ENCODE data around the gene CNNM3.
A peak's percentile ranks its signal among the peaks of the same experiment; 100 is the strongest.
"Not testable (repeated sequence)": the region's sequence is repeated elsewhere in the genome, so short reads cannot be mapped to it uniquely, and the experiment has no call there.

CNNM3 gene

DNA sequence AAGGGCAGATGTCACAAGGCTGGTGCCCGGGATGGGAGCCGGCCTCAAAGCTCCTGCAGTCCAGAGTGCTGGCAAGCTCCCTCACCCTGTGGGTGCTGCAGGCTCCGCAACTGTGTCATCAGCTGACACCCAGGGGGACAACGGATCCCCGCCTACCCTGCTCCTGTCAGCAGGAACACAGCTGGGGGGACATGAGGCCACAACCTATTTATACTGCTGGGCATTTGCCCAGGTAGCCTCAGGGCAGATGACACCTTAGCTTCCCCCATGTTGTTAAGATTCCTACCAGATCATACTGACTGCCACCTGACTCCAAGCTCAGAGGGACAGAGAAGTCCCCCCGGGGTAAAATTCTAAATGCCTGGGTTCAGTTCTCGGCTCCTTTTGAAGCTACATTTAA is 26.5 kb downstream of the CNNM3 start:
- DNase-seq, result no peak

GRCh38 chr2:96843538-96844268 is 27.6 kb downstream of the CNNM3 start, which contains the start of gene ANKRD23:
Gene ANKRD23, minus strand, starts transcription at chr2:96844021. Its CDS starts 29 bp downstream, at chr2:96843992.
- DNase-seq, result no peak

DNA sequence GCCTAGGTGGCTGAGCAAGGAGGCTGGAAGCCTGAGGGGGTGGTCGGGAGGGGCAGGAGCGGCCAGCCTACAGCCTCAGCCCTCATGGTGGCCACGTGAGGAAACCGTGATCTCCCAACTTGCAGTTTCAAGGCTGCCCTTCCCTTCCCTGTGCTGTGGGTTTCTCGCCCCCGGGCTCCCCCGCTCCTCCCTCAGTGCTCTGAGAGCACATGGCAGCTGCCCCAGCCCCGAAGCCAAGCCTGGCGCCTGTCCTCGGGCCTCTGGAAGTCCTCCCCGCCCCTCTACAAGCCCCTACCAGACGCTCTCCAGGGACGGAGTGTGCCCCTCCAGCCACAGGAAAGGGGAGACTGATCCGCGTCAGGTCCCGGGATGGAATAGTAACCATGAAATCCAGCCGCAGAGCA is 28.3 kb downstream of the CNNM3 start:
- no peak for DNase-seq

GRCh38 chr2:96846825-96847224 is 30.8 kb downstream of the CNNM3 start:
- no peak for DNase-seq

DNA sequence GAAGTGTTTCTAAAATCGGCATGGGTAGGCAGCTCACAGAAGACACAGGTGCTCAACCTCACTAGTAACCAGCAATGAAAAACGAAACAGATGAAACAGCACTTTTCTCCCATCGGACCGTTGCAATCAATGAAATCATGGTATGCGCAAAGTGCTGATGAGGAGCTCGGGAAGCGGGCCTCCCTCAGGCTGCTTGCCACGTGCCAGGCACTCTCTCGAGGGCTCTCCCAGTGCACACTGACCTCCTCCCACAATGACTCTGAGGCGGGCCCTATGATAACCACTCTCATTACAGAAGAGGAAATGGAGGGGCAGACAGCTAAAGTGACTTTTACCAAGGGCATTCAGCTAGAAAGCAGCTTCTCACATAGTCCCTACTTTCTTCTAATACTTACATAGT is 31.5 kb downstream of the CNNM3 start:
- no peak for DNase-seq

GRCh38 chr2:96848264-96848663 is 32.2 kb downstream of the CNNM3 start:
- no peak for DNase-seq

DNA sequence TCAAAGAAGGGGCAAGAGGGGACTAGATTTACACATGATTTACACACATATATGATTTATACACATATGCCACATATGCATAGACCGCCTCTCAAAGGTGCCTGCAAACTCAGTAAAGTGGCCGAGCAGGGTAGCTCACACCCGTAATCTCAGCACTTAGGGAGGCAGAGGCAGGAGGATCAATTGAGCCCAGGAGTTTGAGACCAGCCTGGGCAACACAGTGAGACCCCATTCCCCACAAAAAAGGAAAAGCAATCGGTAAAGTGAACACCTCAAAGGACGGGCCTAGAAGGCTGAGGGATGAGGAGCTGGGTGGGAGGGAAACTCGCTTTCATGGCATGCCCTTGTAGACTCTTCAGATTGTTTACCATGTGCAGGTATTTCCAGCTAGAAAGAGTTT is 36.6 kb downstream of the CNNM3 start:
- DNase-seq, result no peak

GRCh38 chr2:96853321-96853720 is 37.3 kb downstream of the CNNM3 start:
- DNase-seq, result no peak

DNA sequence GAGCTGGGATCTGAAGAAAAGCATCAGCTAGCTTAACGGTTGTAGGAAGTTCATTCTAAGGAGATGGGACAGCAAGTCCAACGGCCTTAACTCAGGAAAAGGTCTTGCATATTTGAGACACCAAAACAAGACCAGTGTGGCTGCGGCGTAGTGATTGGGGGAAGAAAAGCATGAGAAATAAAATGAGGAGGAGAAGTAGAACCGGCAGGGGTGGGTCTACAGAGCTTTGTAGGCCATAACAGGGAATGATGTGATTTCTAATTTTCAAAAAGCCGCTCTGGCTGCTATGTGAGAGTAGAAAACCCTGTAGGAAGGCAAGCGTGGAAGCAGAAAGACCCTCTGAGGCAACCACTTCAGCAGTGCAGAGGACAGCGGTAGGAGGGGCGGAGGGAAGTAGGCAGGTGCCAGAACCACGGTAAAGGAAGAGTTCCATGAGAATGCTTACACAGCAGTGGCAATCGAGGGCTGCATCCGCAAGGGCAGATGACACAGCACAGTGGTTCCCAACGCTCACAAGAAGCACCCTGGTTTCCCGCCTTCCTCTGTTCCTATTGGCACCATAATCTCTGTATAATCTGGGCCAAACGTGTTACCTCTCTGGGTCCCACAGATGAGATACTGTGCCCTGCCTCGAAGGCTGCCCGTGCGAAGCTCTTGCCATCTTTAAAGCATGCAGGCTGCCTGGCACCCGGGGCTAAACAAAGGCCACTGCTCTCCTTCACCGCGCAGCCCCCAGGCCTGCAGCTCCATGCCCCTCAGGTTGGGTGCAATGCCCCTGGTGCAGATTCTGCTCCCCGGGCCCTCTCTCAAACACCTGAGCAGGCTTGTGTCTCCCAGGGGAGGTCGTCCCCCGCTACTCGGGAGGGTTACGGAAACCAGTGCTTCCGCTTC is 41.0 kb downstream of the CNNM3 start:
- DNase-seq, result no peak

DNA sequence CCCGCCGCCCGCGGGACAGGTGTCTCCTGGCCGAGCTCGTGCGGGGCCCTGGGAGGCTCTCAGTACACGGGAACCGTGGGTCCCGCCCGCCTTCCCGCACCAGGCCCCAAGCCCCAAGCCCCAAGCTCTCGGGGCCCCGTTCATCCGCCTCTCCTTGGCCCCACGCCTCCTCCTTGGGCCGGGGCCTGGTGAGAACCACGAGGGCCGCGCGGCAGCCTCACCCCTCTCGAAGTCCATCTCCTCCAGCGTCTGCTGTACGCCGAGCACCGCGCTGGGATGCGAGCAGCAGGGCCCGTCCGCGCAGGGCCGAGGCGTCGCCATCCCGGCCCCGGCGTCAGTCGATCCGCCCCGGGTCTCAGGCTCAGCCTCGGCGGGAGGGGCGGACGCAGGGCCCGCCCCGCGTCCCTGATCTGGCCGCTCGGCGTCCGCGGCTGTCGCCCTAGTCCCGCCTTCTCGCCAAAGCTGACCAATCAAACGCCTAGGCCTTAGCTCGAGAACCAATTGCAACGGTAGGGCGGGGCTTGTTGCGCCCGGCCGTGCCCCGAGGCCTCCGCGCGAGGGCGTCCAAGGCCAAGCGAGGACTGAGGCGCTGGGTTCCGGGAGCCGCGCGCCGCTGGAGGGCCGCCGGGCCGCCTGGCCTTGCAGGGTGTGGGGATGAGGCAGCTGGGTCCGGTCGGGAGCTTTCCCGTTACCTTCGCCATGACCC is 41.8 kb downstream of the CNNM3 start, which contains the start of gene ANKRD39:
Gene ANKRD39, minus strand, starts transcription at position 350 of the 706 bp plus-strand sequence. Its CDS starts 29 bp downstream, at position 321.
- DNase-seq, result peak; percentile 97

DNA sequence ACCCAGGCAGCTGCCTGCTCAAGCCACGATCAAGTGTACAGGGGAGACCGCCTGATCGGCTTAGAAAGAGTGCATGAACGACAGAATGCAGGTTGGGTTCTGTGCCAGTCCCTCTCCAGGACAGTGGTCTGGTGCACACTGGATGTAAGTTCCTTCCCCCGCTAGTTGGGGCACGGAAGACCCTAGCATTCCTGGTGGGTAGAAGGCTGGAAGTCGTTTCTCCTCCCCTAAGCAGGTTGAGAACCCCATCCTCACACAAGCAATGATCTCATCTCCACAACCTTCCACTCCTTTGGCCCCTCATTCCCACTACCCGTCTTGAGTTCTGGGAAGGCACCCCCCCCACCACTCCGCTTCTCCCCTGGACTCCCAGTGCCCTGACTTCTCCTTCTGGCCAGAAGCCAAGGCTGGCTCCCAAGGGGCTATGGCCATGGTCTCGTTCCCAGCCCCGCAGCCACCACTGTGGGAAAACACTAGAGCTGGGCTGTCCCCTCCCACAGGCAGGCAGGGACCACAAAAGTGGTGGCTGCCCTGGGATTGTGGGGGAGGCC is 43.1 kb downstream of the CNNM3 start:
- no peak for DNase-seq

GRCh38 chr2:96859681-96860064 is 43.6 kb downstream of the CNNM3 start:
- no peak for DNase-seq

DNA sequence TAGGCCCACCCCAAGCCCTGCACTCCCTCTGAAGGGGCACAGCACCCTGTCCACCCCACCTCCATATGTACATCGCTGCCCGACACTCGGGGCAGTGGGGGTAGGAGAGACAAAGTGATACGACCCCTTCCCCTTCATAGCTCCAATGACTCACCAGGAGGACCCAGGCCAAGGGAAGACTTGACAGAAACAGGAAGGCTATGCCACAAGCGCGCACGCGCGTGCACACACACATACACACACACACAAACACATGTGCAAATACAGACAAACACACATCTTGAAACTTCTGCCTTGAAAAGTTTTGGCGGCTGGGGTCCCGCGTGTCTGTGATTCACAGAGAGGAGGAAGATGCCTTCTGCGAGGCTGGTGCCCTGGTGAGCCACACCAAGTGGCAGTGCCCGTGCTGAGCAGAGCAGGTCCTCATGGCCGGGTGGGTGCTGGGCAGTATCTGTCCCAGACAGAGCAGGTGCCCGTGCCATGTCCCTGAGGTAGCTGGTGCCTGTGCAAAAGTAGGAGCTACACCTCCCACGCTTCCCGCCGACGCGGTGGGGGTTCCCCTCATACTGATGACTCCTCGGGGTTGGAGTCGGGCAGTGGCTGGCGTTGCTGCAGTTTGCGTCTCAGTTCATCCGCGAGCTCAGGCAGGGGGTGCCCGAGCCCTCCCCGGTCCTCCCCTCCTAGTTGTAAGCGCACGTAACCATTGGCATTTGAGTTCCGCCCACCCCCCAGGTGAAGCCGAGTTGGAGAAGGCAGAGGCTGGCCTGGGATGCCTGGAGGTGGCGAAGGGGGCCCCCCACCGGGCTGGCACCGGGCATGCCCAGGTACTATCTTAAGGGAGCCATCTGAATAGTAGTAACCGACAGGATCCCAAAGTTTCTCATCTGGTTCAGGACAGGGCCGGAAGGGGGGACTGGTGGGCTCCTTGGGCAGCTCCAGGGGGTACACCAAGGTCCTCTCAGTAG is 44.3 kb downstream of the CNNM3 start:
- DNase-seq, result no peak

DNA sequence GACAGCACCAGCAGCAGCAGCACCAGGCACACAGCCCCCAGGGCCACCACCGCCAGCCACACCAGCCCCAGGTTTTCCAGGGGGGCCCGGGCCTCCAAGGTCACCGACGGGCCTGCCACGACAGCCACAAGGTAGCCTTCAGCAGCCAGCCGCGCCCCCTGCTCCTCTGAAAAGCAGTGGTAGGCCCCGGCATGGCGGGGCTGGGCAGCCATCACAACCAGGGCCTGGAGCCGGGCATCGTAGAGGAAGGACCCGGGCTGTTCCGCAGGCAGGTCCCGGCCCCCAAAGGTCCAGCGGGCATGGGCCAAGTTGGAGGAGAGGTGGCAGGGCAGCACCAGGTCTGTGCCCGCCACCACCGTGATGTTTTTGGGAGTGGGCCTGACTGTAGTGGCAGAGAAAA is 45.0 kb downstream of the CNNM3 start:
- no peak for DNase-seq

GRCh38 chr2:96863056-96863455 is 47.0 kb downstream of the CNNM3 start:
- DNase-seq, result not testable (repeated sequence)

- no peak for DNase-seq
Observed at GRCh38 chr2:96863575-96864342, 47.7 kb downstream of the CNNM3 start.

DNA sequence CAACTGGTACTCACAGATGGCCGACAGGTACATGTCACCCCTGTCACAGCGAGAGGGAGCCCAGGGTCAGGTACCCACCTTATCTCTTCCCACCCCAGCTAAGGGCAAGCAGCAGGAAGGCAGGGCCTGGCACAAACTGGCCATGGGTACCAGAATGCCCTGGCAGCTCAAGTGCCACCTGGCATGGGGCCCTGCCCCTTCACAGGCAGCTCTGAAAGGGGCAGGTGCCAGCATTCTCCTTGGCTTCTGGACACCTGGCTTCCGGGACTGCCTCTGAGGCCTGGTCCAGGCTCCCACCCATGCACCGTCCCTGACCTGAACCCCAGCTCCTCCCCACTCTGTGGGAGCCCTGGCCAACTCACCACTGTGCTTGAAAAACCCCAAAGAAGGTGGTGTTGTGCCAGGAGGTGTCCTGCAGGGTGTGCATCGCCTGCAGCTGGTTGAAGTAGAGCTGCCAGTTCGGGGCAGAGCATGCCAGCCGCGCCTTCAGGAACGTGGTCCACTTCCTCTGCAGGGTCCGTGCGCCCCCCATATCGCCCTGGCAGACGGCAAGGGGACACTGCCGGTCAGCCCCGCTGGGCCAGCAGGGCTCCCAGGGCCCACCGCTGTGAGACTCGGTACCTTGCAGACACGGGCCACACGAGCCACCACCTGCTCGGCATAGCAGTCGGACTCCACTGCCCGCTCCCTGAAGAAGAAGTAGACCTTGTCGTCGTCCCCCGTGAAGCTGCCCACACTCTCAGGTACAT is 48.4 kb downstream of the CNNM3 start:
- no peak for DNase-seq

DNA sequence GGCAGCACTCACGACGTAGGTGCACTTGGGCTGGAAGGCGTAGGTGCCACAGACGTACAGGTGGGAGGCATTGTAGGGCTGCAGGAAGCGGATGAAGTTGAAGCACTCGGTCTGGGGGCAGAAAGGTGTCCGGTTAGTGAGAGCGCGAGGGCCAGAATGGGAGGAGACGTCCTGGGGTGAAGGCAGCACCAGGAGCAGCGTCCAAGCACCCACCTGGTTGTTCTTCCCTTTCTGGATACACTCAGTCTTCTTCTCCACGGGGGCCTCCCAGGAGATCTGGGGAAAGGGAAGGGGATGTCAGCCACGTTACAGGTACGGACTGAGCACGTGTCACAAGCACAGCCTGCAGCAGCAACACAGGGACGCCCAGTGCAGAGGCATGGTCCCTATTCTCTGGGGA is 49.6 kb downstream of the CNNM3 start:
- DNase-seq, result no peak

DNA sequence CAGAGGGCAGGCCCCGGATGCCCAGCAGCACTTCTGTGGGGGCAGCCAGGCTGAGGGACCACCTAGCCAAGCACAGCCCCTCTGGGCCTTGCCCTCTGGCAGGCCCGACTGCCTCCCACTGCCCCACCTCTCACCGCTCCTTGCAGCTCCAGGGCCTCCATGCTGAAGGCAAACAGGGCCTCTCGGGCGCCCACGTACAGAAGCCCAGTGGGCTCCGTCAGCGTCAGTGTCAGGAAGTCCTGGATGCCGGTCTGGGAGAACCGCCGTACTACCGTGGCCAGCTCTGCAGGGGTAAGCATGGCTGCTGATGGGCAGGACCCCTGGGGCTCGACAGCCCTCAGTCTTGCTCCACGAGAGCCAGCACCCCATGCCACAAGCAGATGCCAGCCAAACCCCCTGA is 50.1 kb downstream of the CNNM3 start:
- DNase-seq, result no peak

GRCh38 chr2:96866586-96866985 is 50.5 kb downstream of the CNNM3 start:
- no peak for DNase-seq
